ENCODE measurements around the gene DYNC1LI1.

The DYNC1LI1 gene

GRCh38 chr3:32614956-32615355 is 44.3 kb upstream of the DYNC1LI1 start:
- no peak overlapping the region for H2AFZ ChIP-seq (ENCODE audit: low read depth, low read length)

GRCh38 chr3:32613183-32613582 is 42.5 kb upstream of the DYNC1LI1 start:
- no peak for ATAC-seq (ENCODE audit: insufficient read depth, low read depth)

More at GRCh38 chr3:32614956-32615355, 44.3 kb upstream of the DYNC1LI1 start:
- Histone ChIP-seq H4K20me1 (ENCODE audit: insufficient read depth, low read length) (no peaks in the 10 kb centered on the region), H3K4me3 (ENCODE audit: low read depth in 1 of 2, low read length in 2 of 2) (no peak overlapping the region), H3K27me3 (ENCODE audit: insufficient read depth, low read length, poor library complexity) (no peaks in the 10 kb centered on the region), H3K36me3 (ENCODE audit: insufficient read depth, low read length) (no peaks in the 10 kb centered on the region), H3K9ac (ENCODE audit: low read depth, low read length) (no peak overlapping the region), H3K4me1 (ENCODE audit: insufficient read depth, low read length) (no peaks in the 10 kb centered on the region), H3K79me2 (ENCODE audit: insufficient read depth, low read length) (no peaks in the 10 kb centered on the region), H3K4me2 (ENCODE audit: insufficient read depth, low read length) (no peak overlapping the region), H3K27ac (ENCODE audit: low read length) (no peak overlapping the region), H3K9me3 (ENCODE audit: insufficient read depth, low read length, severe bottlenecking) (peaks cover 4% of the 10 kb centered on the region)
- no peak for ATAC-seq (ENCODE audit: insufficient read depth, low read depth)
- no peak for DNase-seq
- TF ChIP-seq CTCF (IDR thresholded peaks at IDR 0.05; ENCODE audit: borderline replicate concordance, extremely low read depth, low read length, poor library complexity, severe bottlenecking) (no peak), EZH2 (IDR thresholded peaks at IDR 0.05; ENCODE audit: borderline replicate concordance, low read depth, low read length, severe bottlenecking) (no peak)

GRCh38 chr3:32612547-32612946 is 41.9 kb upstream of the DYNC1LI1 start:
- no peak for ATAC-seq (ENCODE audit: insufficient read depth, low read depth)

More at GRCh38 chr3:32613183-32613582, 42.5 kb upstream of the DYNC1LI1 start:
- Histone ChIP-seq H4K20me1 (ENCODE audit: insufficient read depth, low read length) (no peaks in the 10 kb centered on the region), H3K36me3 (ENCODE audit: insufficient read depth, low read length) (no peaks in the 10 kb centered on the region), H3K4me2 (ENCODE audit: insufficient read depth, low read length) (no peak overlapping the region), H3K9ac (ENCODE audit: low read depth, low read length) (no peak overlapping the region), H2AFZ (ENCODE audit: low read depth, low read length) (no peak overlapping the region), H3K4me3 (ENCODE audit: low read depth in 1 of 2, low read length in 2 of 2) (no peak overlapping the region), H3K79me2 (ENCODE audit: insufficient read depth, low read length) (no peaks in the 10 kb centered on the region), H3K4me1 (ENCODE audit: insufficient read depth, low read length) (no peaks in the 10 kb centered on the region), H3K9me3 (ENCODE audit: insufficient read depth, low read length, severe bottlenecking) (no peaks in the 10 kb centered on the region), H3K27me3 (ENCODE audit: insufficient read depth, low read length, poor library complexity) (no peaks in the 10 kb centered on the region), H3K27ac (ENCODE audit: low read length) (no peak overlapping the region)
- no peak for DNase-seq
- TF ChIP-seq CTCF (IDR thresholded peaks at IDR 0.05; ENCODE audit: borderline replicate concordance, extremely low read depth, low read length, poor library complexity, severe bottlenecking) (no peak), EZH2 (IDR thresholded peaks at IDR 0.05; ENCODE audit: borderline replicate concordance, low read depth, low read length, severe bottlenecking) (no peak)

More at GRCh38 chr3:32612547-32612946, 41.9 kb upstream of the DYNC1LI1 start:
- TF ChIP-seq EZH2 (IDR thresholded peaks at IDR 0.05; ENCODE audit: borderline replicate concordance, low read depth, low read length, severe bottlenecking) (no peak), CTCF (IDR thresholded peaks at IDR 0.05; ENCODE audit: borderline replicate concordance, extremely low read depth, low read length, poor library complexity, severe bottlenecking) (no peak)
- no peak overlapping the region for H3K4me2 ChIP-seq (ENCODE audit: insufficient read depth, low read length)
- H3K4me1 ChIP-seq (ENCODE audit: insufficient read depth, low read length): no peaks in the 10 kb centered on the region
- DNase-seq: no peak
- H2AFZ ChIP-seq (ENCODE audit: low read depth, low read length): no peak overlapping the region
- H3K27me3 ChIP-seq (ENCODE audit: insufficient read depth, low read length, poor library complexity): no peaks in the 10 kb centered on the region
- no peaks in the 10 kb centered on the region for H3K9me3 ChIP-seq (ENCODE audit: insufficient read depth, low read length, severe bottlenecking)
- H3K27ac ChIP-seq (ENCODE audit: low read length): no peak overlapping the region
- H4K20me1 ChIP-seq (ENCODE audit: insufficient read depth, low read length): no peaks in the 10 kb centered on the region
- no peak overlapping the region for H3K4me3 ChIP-seq (ENCODE audit: low read depth in 1 of 2, low read length in 2 of 2)
- no peaks in the 10 kb centered on the region for H3K79me2 ChIP-seq (ENCODE audit: insufficient read depth, low read length)
- no peaks in the 10 kb centered on the region for H3K36me3 ChIP-seq (ENCODE audit: insufficient read depth, low read length)
- no peak overlapping the region for H3K9ac ChIP-seq (ENCODE audit: low read depth, low read length)
